Embryonic facial prominence (tissue), 1 donor: ENCODE measurements around the gene SLC45A1.
"Not testable (repeated sequence)": the region's sequence is repeated elsewhere in the genome, so short reads cannot be mapped to it uniquely, and the experiment has no call there.

ENCODE experiments used
- DNase-seq: peaks from one replicate; pipeline ENCODE4 v3.0.0-alpha.2; 2016; ENCODE audit errors: extremely low spot score

Gene SLC45A1

GRCh38 chr1:8317647-8318381 is at the start of gene SLC45A1:
Gene SLC45A1 (plus strand): TSS chr1:8318114. CDS start chr1:8324330, 6,216 bp downstream.
- DNase-seq = no peak

DNA sequence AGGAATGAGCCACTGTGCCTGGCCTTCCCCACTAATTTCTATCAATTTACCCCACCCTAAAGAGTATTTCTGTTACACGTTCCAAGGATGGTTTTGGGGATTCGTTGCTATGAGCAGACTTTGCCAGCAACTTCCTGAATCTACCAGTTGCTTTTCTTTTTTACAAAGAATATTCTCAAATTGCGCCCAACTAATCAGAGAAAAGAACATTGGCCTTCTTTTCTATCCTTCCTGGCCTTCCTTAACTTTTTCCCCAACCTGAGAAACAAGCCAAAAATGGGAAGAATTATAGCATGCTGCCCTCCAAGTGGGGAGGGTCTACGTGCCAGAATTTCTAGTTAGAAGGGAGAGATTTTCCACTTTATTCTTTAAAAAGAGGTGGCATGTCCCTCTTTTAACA is 44.9 kb upstream of the SLC45A1 start:
- no peak for DNase-seq

- DNase-seq = no peak
Observed at GRCh38 chr1:8274352-8274751, 43.6 kb upstream of the SLC45A1 start.

- DNase-seq = no peak
Observed at GRCh38 chr1:8276173-8276914, 41.6 kb upstream of the SLC45A1 start.

DNA sequence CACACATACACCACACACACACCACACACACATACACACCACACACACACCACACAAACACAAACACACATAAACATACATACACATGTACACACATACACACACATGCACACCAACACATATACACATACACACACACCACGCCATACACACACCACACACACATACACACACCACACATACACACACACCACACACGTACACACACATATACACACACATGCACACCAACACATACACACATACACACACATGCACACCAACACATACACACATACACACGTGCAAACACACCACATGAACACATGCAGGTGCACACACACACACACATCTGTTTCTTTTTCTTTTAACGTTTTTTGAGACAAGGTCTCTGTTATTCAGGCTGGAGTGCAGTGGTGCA is 41.0 kb upstream of the SLC45A1 start:
- DNase-seq = no peak

DNA sequence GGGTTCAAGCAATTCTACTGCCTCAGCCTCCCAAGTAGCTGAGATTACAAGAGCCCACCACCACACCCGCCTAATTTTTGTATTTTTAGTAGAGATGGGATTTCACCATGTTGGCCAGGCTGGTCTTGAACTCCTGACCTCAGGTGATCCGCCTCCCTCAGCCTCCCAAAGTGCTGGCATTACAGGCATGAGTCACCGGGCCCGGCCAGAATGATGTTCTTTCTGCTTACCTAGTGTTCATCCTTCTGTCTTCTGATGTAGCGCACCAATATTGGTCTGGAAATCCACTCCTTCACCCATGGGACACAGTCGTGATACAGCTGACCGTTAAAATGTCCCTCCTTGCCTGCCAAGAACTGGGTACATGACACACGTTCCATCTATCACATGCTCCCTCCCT is 39.2 kb upstream of the SLC45A1 start:
- DNase-seq = not testable (repeated sequence)

GRCh38 chr1:8281843-8282509 is 35.9 kb upstream of the SLC45A1 start:
- no peak for DNase-seq

GRCh38 chr1:8283058-8283884 is 34.6 kb upstream of the SLC45A1 start:
- DNase-seq = no peak

GRCh38 chr1:8284127-8284526 is 33.8 kb upstream of the SLC45A1 start:
- DNase-seq = no peak

DNA sequence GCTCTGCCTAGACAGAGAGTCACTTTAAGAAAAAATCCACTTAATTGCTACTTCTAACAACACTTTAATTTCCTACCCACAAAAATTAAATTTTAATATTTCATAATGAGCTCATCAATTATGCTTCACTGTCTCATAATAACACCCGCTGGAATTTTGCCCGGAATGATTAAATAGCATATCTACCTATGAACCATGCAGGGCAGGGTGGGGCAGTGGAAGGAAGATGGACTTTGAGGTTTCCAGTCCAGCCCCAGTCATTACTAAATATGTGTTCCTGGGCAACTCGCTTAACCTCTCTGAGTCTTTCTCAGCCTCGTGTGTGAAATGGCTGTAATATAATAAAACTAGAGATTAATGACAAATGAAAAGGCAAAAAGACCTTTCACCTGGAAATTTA is 32.8 kb upstream of the SLC45A1 start:
- no peak for DNase-seq

- no peak for DNase-seq
Observed at GRCh38 chr1:8285965-8286364, 31.9 kb upstream of the SLC45A1 start.

DNA sequence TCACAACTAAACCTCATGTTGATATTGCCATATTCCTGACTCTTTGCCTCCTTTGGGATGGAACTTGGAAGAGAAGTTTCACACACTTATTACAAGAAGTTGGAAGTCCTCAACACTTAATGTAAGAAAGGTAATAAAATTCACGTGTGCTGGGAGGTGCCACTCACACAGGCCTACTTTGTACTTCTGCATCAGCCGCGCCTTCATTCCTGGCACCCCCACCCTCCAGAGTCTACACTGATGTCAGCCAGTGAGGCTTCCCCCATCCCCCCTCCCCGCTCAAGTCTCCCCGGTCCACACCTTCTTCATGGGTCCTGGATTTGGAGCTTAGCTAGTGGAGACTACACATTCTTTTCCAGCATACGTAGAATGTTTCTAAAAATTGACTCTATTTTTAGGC is 24.8 kb upstream of the SLC45A1 start:
- DNase-seq = no peak

DNA sequence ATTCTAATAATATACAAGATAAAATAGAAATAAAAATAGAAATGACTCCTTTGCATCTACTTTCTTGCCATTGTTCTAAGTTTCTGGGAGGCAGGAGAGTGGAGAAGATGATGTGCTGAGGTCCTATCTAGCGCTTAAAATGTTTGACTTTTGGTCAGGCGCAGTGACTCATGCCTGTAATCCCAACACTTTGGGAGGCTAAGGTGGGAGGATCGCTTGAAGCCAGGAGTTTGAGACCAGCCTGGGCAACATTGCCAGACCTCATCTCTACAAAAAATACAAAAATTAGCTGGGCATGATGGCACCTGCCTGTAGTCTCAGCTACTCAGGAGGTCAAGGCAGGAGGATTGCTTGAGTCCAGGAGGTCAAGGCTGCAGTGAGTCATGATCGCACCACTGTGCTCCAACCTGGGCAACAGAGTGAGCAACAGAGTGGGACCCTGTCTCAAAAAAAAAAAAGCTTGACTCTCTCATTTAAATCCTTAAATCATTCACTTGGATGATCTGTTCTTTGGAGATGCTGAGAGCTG is 24.2 kb upstream of the SLC45A1 start:
- DNase-seq = no peak

DNA sequence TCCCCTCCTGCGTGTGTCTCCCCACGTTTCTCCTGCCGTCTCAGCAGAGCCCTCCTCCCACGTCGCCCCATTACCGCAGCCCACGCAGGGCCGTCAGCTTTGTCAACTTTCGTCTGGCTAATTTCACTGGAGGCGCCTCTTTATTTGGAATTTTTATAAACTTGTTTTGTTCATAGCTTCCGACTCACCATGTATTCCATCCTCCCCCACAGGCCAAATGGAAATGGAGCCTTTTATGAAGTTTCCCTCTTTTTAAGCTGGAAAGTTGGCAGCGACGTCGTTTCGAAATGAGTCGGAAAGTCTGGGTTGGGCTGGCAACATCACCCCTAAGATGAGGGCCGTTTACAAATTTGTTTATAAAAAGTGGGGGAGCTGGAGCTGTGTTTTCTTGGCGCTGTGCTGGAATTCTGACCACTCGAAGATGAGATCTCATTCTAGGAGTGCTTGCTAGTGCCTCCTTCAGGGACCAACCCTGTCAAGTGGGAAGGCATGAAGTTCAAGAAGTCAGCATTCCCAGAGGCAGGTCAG is 23.7 kb upstream of the SLC45A1 start:
- DNase-seq = no peak

DNA sequence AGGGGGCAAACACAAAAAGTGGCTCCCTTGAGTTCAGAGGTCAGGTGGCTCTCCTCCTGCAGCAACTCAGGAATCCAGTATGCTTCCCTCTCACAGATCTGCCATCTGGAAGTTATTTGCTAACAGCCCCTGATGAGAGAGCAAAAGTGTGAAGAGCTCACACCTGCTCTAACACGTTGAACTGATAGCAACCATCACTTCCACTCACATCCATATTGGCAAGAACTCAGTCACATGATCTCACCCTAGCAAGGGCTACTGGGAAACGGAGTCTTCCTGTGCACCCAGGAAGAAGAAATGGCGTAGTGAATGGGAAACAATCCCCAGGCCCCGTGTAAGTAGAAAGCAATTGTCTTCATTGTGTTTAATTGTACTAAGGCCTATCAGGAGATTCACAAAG is 20.7 kb upstream of the SLC45A1 start:
- no peak for DNase-seq

DNA sequence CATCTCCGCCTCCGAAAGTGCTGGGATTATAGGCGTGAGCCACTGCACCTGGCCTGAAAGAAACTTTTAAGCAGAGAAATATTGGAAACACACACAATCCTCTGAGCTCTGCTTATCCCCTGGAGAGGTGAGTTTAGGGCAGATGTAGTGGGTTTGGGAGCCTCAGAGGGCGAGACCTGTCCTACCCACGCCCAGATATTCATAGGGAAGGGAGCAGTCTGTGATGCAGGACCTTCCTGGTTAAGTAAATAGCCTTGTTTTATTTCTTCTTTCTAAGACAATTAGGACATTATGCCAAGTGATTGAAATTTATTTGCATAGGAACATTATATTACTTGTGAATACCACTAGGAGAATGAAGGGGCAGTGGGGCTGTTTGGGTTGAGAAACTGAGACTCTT is 18.0 kb upstream of the SLC45A1 start:
- DNase-seq = no peak

GRCh38 chr1:8302081-8302956 is 15.6 kb upstream of the SLC45A1 start:
- DNase-seq = no peak

GRCh38 chr1:8303141-8303540 is 14.8 kb upstream of the SLC45A1 start:
- no peak for DNase-seq

DNA sequence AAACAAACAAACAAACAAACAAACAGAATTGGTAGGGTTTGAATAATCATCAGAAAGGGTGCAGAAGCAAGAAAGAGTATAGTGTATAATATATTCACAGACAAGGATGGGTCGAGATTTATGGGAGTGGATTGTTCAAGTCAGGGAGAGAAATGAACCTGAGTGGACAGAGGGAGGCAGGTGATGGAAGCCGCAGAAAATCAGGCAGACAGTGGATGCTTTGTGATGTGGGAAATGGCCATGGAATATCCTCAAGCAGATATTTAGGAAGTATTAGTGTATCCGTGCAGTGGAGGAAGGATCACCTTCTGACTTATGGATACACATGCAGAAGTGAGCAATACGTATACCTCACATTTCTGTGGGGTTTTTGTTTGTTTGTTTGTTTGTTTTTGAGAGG is 14.0 kb upstream of the SLC45A1 start:
- DNase-seq = no peak

DNA sequence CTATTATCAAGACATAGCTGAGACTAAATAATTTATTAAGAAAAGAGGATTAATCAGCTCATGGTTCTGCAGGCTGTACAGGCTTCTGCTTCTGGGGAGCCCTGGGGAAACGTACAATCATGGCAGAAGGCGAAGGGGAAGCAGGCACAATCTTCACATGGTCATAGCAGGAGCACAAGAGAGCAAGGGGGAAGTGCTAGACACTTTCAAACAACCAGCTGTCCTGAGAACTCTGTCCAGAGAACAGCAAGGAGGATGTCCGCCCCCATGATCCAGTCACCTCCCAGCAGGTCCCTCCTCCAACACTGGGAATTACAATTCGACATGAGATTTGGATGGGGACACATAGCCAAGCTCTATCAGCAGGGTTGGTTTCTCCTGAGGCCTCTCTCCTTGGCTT is 10.3 kb upstream of the SLC45A1 start:
- DNase-seq = no peak
